Measurements from ENCODE around the gene CUEDC2.

CUEDC2 gene

GRCh38 chr10:102470579-102471546 lies 38.5 kb upstream of the CUEDC2 start:
- no peak for DNase-seq (ENCODE audit: low read depth)
- TF ChIP-seq CTCF (conservative IDR thresholded peaks at IDR 0.05; ENCODE audit: low read length), result no peak

DNA sequence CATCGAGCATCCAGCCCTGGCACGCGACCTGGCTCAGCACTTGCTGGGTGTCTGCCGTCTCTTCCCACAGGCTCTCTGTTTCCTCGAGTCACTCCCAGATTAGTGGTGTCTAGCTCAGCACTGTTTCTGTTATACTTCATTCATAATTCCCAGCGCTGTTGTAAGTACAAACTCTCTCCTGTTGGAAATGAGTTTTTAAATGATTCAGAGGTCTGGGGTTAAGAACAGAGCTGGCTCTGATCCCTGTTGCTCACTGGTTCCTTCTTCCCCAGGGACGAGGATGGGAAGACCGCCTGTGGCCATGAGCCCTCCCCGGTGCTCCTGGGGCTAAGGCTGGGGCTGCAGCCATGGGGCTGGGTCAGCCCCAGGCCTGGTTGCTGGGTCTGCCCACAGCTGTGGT lies 36.3 kb upstream of the CUEDC2 start:
- H3K4me3 ChIP-seq (ENCODE audit: low read length), result no peak overlapping the region
- no peak for DNase-seq (ENCODE audit: low read depth)
- no peak for TF ChIP-seq CTCF (conservative IDR thresholded peaks at IDR 0.05; ENCODE audit: low read length)

More at GRCh38 chr10:102470579-102471546, 38.5 kb upstream of the CUEDC2 start:
- H3K4me3 ChIP-seq (ENCODE audit: low read length), result no peak overlapping the region

GRCh38 chr10:102467971-102468438 lies 35.6 kb upstream of the CUEDC2 start:
- no peak for TF ChIP-seq CTCF (conservative IDR thresholded peaks at IDR 0.05; ENCODE audit: low read length)
- H3K4me3 ChIP-seq (ENCODE audit: low read length), result no peak overlapping the region
- no peak for DNase-seq (ENCODE audit: low read depth)

- DNase-seq (ENCODE audit: low read depth), result no peak
- no peak for TF ChIP-seq CTCF (conservative IDR thresholded peaks at IDR 0.05; ENCODE audit: low read length)
- H3K4me3 ChIP-seq (ENCODE audit: low read length), result no peak overlapping the region
Measured at GRCh38 chr10:102467318-102467717, 34.9 kb upstream of the CUEDC2 start.

- no peak for TF ChIP-seq CTCF (conservative IDR thresholded peaks at IDR 0.05; ENCODE audit: low read length)
- no peak overlapping the region for H3K4me3 ChIP-seq (ENCODE audit: low read length)
- DNase-seq (ENCODE audit: low read depth), result no peak
Measured at GRCh38 chr10:102465466-102465865, 33.1 kb upstream of the CUEDC2 start.

- no peak for DNase-seq (ENCODE audit: low read depth)
- H3K4me3 ChIP-seq (ENCODE audit: low read length), result no peak overlapping the region
- TF ChIP-seq CTCF (conservative IDR thresholded peaks at IDR 0.05; ENCODE audit: low read length), result no peak
Measured at GRCh38 chr10:102463983-102464382, 31.6 kb upstream of the CUEDC2 start.
